Measurements from ENCODE around the gene PTPN5.

GRCh38 chr11:18703001-18703763 is 88.4 kb downstream of the PTPN5 start:
- TF ChIP-seq CTCF (IDR thresholded peaks at IDR 0.05) = no peak
- no peak for TF ChIP-seq POLR2AphosphoS5 (IDR thresholded peaks at IDR 0.05; ENCODE audit: low read depth, low read length)
- TF ChIP-seq TCF7L2 (IDR thresholded peaks at IDR 0.05; ENCODE audit: low read depth, low read length) = no peak
